Urinary bladder (tissue), 4 donors: Measurements from ENCODE around the gene HOXA1. TPM values are rescaled to one million over a fixed set of nuclear protein-coding genes. Genes with fewer than 3 reads are reported as not detected.

Experiments used
- DNase-seq: peaks from one replicate; pipeline ENCODE4 v3.0.0-alpha.2; 2015; ENCODE audit errors: extremely low spot score
- H3K27ac ChIP-seq: one replicate; pipeline ENCODE4 v1.5.1; 2013; ENCODE audit warnings: low read depth, mild to moderate bottlenecking, moderate library complexity
- H3K36me3 ChIP-seq: one replicate; pipeline ENCODE4 v1.6.1; 2013; ENCODE audit warnings: mild to moderate bottlenecking, moderate library complexity; ENCODE audit not compliant: insufficient read depth
- H3K4me1 ChIP-seq: one replicate; pipeline ENCODE4 v1.6.1; 2013; ENCODE audit warnings: mild to moderate bottlenecking, moderate library complexity; ENCODE audit not compliant: insufficient read depth
- H3K4me3 ChIP-seq: one replicate; pipeline ENCODE4 v1.5.1; 2013; ENCODE audit warnings: low read depth, low read length
- WGBS: extraction: QIAGEN DNeasy Blood & Tissue Kit; methylation state at CpG from one replicate; pipeline ENCODE4 v1.1.7; 2013; 5-methylcytosine and 5-hydroxymethylcytosine counted together
- polyA plus RNA-seq: library from polyadenylated mRNA; stranded (reverse); fragments of 200-250 nt; gene quantifications from one replicate; pipeline ENCODE4 v1.2.3, GENCODE V29; 2013
- total RNA-seq: library from RNA; depleted of rRNA; stranded (reverse); fragments of >200 nt; gene quantifications from one replicate; pipeline ENCODE4 v1.2.3, GENCODE V29; 2014
- donor health status: healthy with polysubstance abuse.
- donor health status: healthy.

The HOXA1 gene
- total and polyA plus RNA-seq, 2 donors = 1.6 to 2.0 TPM

GRCh38 chr7:27091941-27092818 lies 3.6 kb downstream of the HOXA1 start:
- Histone ChIP-seq H3K4me1 (no peaks in the 10 kb centered on the region), H3K27ac (no peak overlapping the region), H3K4me3 (no peak overlapping the region), H3K36me3 (no peaks in the 10 kb centered on the region)
- 75% methylated on average over 9 of the region's 9 CpGs for WGBS
- DNase-seq = no peak

GRCh38 chr7:27091105-27091504 lies 4.7 kb downstream of the HOXA1 start:
- Histone ChIP-seq H3K36me3 (no peaks in the 10 kb centered on the region), H3K4me3 (no peak overlapping the region), H3K4me1 (no peaks in the 10 kb centered on the region), H3K27ac (peak overlapping the region; percentile 38)
- WGBS = 50% methylated on average over 3 of the region's 3 CpGs
- no peak for DNase-seq

DNA sequence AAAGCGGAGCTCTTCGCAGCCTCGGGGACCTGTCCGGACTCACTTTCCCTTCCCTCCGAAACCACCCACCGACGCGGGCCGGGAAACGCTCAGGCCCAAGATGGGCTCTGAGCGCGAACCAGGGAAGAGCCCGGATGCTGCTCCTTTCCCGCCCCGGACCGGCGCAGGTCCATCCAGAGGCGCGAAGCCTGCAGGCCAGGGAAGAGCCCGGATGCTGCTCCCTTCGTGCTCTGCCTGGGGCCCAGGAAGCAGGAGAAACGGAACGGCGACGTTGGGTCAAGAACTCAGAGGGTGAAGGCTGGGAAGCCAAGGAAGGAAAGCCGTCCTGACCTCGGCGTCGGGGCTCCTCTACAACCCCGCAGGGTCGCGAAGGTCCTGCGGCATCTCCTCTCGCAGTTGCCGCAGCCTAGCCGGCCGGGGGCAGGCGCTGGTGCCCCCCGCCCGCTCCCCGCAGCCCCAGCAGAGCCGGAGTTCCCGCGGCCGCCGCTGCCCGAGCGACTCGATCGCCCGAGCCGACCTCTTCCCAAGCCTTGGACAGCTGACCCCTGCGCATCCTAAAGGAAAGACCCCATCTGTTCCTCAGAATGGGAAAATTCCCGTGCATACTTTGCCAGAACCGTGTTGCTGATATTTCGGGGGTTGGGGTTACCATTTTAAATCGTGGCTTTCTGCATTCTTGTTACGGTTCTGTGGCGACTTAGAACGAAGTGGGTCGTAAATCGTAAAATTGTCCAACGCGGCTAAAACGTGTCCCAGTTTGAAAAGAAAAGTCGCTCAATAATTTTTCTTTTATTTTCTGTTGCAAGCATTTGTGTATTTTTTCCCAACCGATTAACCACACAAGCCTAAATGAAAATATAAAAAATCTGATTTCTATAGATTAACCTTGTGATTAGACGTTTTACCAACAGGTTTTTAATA lies 7.5 kb downstream of the HOXA1 start:
- Histone ChIP-seq H3K36me3 (no peaks in the 10 kb centered on the region), H3K27ac (no peak overlapping the region), H3K4me1 (no peaks in the 10 kb centered on the region), H3K4me3 (no peak overlapping the region)
- no peak for DNase-seq
- WGBS = 29% methylated on average over 68 of the region's 68 CpGs

GRCh38 chr7:27083646-27084045 lies 12.2 kb downstream of the HOXA1 start:
- no peaks in the 10 kb centered on the region for H3K36me3 ChIP-seq
- 86% methylated on average over 2 of the region's 2 CpGs for WGBS
- no peak for DNase-seq
- no peak overlapping the region for H3K27ac ChIP-seq
- H3K4me1 ChIP-seq = no peaks in the 10 kb centered on the region
- H3K4me3 ChIP-seq = no peak overlapping the region

- no peak for DNase-seq
- WGBS = 90% methylated on average over 1 of the region's 1 CpG
- H3K27ac ChIP-seq = no peak overlapping the region
- H3K4me3 ChIP-seq = no peak overlapping the region
- no peaks in the 10 kb centered on the region for H3K4me1 ChIP-seq
- H3K36me3 ChIP-seq = no peaks in the 10 kb centered on the region
Measured at GRCh38 chr7:27082171-27082570, 13.6 kb downstream of the HOXA1 start.

GRCh38 chr7:27080844-27081436 lies 14.9 kb downstream of the HOXA1 start:
- H3K4me1 ChIP-seq = no peaks in the 10 kb centered on the region
- H3K36me3 ChIP-seq = no peaks in the 10 kb centered on the region
- H3K27ac ChIP-seq = no peak overlapping the region
- no peak overlapping the region for H3K4me3 ChIP-seq
- no peak for DNase-seq
- WGBS = 68% methylated on average over 4 of the region's 4 CpGs

DNA sequence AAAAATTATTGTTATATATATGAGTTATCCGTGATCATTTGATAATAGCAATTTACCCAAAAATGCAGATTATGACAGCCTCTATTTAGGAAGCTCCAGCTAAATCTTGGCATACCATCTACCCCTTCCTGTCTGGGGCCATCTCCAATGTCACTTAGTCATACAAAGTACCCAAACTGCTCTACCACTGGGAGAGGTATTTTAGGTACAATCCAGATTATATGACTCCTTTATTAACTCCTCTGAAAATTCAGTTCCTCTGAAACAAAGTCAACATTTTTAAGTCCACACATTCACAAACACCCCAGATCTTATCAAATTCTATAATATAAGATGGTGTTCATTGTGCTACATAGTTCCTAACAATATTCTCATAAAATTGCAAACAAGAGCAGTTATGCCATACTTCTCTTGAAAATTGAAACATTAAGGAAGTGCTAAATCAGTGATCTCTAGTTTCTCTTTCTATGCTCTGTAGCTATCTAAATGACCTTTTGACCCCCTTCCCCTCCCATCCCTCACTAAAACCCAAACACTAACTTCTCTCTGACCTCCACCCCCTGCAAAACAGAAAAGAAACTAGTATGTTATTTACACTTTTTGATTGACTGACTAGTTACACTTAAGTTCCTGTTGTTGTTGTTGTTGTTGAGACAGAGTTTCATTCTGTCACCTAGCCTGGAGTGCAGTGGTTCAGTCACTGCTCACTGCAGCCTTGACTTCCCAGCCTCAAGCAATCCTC lies 16.4 kb downstream of the HOXA1 start:
- WGBS = 94% methylated on average over 1 of the region's 1 CpG
- DNase-seq = no peak
- Histone ChIP-seq H3K36me3 (no peaks in the 10 kb centered on the region), H3K4me1 (no peaks in the 10 kb centered on the region), H3K27ac (no peak overlapping the region), H3K4me3 (no peak overlapping the region)

DNA sequence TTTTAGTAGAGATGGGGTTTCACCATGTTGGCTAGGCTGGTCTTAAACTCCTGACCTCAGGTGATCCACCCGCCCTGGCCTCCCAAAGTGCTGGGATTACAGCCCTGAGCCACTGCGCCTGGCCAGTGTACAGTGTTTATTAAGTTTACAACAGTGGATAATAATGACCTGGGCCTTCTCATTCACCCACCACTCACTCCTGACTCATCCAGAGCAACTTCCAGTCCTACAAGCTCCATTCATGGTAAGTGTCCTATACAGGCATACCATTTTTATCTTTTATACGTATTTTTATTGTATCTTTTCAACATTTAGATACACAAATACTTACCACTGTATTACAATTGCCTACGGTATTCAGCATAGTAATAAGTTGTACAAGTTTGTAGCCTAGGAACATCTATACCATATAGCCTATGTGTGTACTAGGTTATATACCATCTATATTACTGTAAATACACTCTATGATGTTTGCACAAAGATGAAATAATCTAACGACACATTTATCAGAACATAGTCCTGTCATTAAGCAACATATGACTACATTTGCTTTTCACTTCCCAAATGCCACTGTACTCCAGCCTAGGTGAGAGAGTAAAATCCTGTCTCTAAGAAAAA lies 17.1 kb downstream of the HOXA1 start:
- DNase-seq = no peak
- no peaks in the 10 kb centered on the region for H3K4me1 ChIP-seq
- WGBS = 86% methylated on average over 5 of the region's 5 CpGs

GRCh38 chr7:27073076-27073475 lies 22.7 kb downstream of the HOXA1 start:
- no peak for DNase-seq
- H3K4me3 ChIP-seq = no peak overlapping the region
- no peaks in the 10 kb centered on the region for H3K4me1 ChIP-seq
- no peaks in the 10 kb centered on the region for H3K36me3 ChIP-seq
- no peak overlapping the region for H3K27ac ChIP-seq

More for the DNA sequence above, 17.1 kb downstream of the HOXA1 start:
- Histone ChIP-seq H3K4me3 (no peak overlapping the region), H3K27ac (no peak overlapping the region), H3K36me3 (no peaks in the 10 kb centered on the region)

GRCh38 chr7:27071622-27072390 lies 24.0 kb downstream of the HOXA1 start:
- no peak overlapping the region for H3K27ac ChIP-seq
- H3K4me1 ChIP-seq = no peaks in the 10 kb centered on the region
- H3K4me3 ChIP-seq = no peak overlapping the region
- 65% methylated on average over 6 of the region's 6 CpGs for WGBS
- no peak for DNase-seq
- H3K36me3 ChIP-seq = no peaks in the 10 kb centered on the region

- no peak overlapping the region for H3K27ac ChIP-seq
- no peaks in the 10 kb centered on the region for H3K36me3 ChIP-seq
- H3K4me1 ChIP-seq = no peaks in the 10 kb centered on the region
- DNase-seq = no peak
- WGBS = 95% methylated on average over 1 of the region's 1 CpG
- no peak overlapping the region for H3K4me3 ChIP-seq
Measured at GRCh38 chr7:27068259-27068658, 27.5 kb downstream of the HOXA1 start.

DNA sequence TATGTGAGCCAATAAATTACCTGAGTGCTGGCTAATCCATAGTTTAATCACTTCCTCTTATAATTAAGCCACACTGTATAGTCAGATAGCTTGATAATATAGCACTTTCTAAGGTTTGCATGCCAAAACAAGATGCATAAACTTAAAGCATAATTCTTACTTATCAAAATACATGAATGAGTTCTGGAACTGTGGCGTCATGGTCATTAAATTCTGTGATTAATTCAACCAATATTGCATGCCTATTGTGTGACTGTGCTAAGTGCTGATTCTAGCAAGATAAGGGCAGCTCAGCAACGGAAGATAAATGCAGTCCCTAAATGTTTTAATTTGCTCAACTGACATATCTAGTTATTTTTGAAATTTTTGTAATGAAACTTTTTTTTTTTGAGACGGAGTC lies 29.7 kb downstream of the HOXA1 start:
- no peak for DNase-seq
- no peak overlapping the region for H3K4me3 ChIP-seq
- H3K27ac ChIP-seq = no peak overlapping the region
- H3K36me3 ChIP-seq = no peaks in the 10 kb centered on the region
- H3K4me1 ChIP-seq = no peaks in the 10 kb centered on the region
- 76% methylated on average over 3 of the region's 3 CpGs for whole genome bisulfite sequencing
